SH-SY5Y (cell line): Measurements from ENCODE around the gene TUBA8.

Experiments used
- GATA2 ChIP-seq: IDR thresholded peaks from 2 replicates; pipeline ENCODE4 v1.6.1; 2011; ENCODE audit warnings: mild to moderate bottlenecking, low read depth, low read length
- GATA3 ChIP-seq: IDR thresholded peaks from 2 replicates; pipeline ENCODE4 v1.6.1; 2011; ENCODE audit warnings: low read depth, mild to moderate bottlenecking, low read length, moderate library complexity

DNA sequence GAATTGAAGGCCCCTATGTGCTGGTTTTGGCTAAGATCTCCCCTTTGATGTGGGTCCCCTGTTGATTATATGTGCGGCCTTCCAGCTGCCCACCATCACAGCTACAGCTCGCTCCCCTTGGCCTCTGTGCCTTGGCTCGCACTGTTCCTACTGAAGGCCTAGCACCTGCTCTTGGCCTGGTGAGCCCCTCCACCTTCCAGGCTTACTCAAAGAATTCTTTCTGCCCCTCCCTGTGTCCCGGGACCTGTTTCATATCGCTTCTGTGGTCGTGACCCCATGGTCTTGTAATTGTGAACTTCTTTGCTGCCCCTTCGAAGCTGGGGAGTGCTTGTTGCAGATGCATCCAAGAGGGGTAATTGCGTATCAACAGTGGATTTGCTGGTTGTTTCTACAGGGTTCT, 20.3 kb upstream of the TUBA8 start:
- TF ChIP-seq GATA3 (no peak), GATA2 (no peak)
